Ishikawa (cell line): ENCODE results near the gene GALNT7.

ENCODE experiments used
- CEBPB ChIP-seq: IDR thresholded peaks from 2 replicates; pipeline ENCODE4 v1.6.1; 2012
- CREB1 ChIP-seq: IDR thresholded peaks from 2 replicates; pipeline ENCODE4 v1.6.1; 2012; ENCODE audit warnings: low read depth
- EGR1 ChIP-seq: IDR thresholded peaks from 2 replicates; pipeline ENCODE4 v1.6.1; 2012
- EP300 ChIP-seq: IDR thresholded peaks from 2 replicates; pipeline ENCODE4 v1.6.1; 2012; ENCODE audit warnings: borderline replicate concordance
- FOXM1 ChIP-seq: IDR thresholded peaks from 2 replicates; pipeline ENCODE4 v1.6.1; 2012; ENCODE audit warnings: low read depth, borderline replicate concordance
- NFIC ChIP-seq: IDR thresholded peaks from 2 replicates; pipeline ENCODE4 v1.6.1; 2012
- RAD21 ChIP-seq: IDR thresholded peaks from 2 replicates; pipeline ENCODE4 v1.6.1; 2012; ENCODE audit warnings: low read depth
- TAF1 ChIP-seq: IDR thresholded peaks from 2 replicates; pipeline ENCODE4 v1.6.1; 2012; ENCODE audit warnings: low read depth, mild to moderate bottlenecking
- TCF12 ChIP-seq: IDR thresholded peaks from 2 replicates; pipeline ENCODE4 v1.6.1; 2012; ENCODE audit warnings: low read depth
- TEAD4 ChIP-seq: IDR thresholded peaks from 2 replicates; pipeline ENCODE4 v1.6.1; 2012
- YY1 ChIP-seq: IDR thresholded peaks from 2 replicates; pipeline ENCODE4 v1.6.1; 2012; ENCODE audit warnings: low read depth
- ZBTB7A ChIP-seq: IDR thresholded peaks from 2 replicates; pipeline ENCODE4 v1.6.1; 2012; ENCODE audit warnings: low read depth
- TF ChIP-seq, protein P1 (sequence below): IDR thresholded peaks from 2 replicates; pipeline ENCODE4 v1.6.1; 2012
- TF ChIP-seq, protein P2 (sequence below): IDR thresholded peaks from 2 replicates; pipeline ENCODE4 v1.6.1; 2012; ENCODE audit warnings: low read depth, mild to moderate bottlenecking
- TF ChIP-seq, protein P3 (sequence below): IDR thresholded peaks from 2 replicates; pipeline ENCODE4 v1.6.1; 2012

Gene GALNT7

DNA sequence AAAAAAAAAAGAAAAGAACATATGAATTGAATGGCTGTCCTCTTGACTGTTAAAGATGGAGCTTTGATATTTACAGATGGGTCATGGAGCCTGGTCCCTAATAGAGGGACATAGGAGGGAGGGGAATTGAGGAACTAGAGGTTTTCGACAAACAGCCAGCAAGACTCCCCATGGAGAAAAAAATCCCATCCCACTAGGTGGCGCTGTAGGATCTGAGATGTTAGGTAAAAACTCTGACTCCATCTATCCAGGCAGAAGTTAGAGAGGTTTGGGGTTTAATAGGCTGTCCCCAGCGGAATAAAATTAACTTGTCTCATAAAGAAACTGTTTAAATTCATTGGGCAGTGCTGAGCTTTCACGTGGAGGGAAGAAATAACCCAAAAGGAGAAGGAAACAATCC lies 119.7 kb downstream of the GALNT7 start:
- TF ChIP-seq EP300 (no peak), RAD21 (peak; percentile 46), TAF1 (no peak), ZBTB7A (no peak)

DNA sequence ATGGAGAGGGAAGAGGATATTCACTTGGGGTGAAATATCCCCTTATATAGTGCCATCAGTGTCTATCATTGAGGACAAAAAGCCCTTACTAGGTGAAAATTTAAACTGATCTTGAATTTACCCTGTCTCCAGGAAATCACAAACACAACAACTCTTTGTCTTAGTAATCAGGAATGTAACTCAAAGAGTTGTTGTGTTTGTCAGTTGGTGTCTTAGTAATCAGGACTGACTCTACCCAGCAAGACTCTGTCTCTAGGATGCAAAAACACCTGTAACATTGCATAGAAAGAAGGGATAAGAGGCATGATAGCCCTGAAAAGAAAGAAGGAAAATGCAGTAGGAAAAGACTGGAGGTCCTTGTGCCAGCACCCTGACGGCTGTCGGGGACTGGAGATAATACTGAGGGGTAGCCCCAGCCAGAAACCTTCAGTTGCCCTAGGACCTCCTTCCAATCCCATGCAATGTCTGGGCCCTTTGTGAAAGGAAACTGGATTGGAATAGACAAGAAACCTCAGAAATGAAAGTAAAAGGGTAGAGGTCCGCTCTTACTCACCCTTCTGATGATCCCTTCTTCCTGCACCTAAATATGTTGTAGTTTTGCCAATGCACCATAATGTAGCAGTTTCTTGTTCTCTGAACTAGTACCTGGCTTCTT lies 120.2 kb downstream of the GALNT7 start:
- TF ChIP-seq TCF12 (no peak), CEBPB (no peak), EGR1 (no peak), ZBTB7A (no peak), TEAD4 (no peak), YY1 (no peak), CREB1 (no peak), FOXM1 (no peak), RAD21 (no peak), NFIC (no peak)
- TF ChIP-seq, protein P1, sequence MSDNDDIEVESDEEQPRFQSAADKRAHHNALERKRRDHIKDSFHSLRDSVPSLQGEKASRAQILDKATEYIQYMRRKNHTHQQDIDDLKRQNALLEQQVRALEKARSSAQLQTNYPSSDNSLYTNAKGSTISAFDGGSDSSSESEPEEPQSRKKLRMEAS = no peak
- TF ChIP-seq, protein P2, sequence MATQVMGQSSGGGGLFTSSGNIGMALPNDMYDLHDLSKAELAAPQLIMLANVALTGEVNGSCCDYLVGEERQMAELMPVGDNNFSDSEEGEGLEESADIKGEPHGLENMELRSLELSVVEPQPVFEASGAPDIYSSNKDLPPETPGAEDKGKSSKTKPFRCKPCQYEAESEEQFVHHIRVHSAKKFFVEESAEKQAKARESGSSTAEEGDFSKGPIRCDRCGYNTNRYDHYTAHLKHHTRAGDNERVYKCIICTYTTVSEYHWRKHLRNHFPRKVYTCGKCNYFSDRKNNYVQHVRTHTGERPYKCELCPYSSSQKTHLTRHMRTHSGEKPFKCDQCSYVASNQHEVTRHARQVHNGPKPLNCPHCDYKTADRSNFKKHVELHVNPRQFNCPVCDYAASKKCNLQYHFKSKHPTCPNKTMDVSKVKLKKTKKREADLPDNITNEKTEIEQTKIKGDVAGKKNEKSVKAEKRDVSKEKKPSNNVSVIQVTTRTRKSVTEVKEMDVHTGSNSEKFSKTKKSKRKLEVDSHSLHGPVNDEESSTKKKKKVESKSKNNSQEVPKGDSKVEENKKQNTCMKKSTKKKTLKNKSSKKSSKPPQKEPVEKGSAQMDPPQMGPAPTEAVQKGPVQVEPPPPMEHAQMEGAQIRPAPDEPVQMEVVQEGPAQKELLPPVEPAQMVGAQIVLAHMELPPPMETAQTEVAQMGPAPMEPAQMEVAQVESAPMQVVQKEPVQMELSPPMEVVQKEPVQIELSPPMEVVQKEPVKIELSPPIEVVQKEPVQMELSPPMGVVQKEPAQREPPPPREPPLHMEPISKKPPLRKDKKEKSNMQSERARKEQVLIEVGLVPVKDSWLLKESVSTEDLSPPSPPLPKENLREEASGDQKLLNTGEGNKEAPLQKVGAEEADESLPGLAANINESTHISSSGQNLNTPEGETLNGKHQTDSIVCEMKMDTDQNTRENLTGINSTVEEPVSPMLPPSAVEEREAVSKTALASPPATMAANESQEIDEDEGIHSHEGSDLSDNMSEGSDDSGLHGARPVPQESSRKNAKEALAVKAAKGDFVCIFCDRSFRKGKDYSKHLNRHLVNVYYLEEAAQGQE = no peak
- TF ChIP-seq, protein P3, sequence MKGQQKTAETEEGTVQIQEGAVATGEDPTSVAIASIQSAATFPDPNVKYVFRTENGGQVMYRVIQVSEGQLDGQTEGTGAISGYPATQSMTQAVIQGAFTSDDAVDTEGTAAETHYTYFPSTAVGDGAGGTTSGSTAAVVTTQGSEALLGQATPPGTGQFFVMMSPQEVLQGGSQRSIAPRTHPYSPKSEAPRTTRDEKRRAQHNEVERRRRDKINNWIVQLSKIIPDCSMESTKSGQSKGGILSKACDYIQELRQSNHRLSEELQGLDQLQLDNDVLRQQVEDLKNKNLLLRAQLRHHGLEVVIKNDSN = no peak

DNA sequence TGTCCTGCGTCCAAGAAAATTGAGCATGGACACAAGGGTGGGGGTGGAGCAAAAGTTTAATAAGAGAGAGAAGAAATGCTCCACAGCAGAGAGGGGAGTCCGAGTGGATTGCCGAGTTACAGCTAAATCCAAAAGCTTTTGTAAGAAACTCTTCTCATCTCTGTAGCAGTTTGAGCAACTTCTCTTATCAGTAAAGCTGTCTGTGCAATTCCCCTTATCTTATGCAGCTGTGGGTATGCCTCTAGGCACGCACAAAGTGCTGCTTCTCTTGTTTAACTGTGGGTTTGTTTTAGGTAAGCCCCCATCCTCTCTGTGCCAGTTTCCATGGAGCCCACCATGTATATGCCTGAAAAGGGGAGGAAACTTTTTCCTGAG lies 120.7 kb downstream of the GALNT7 start:
- no peak for TF ChIP-seq TEAD4
- no peak for TF ChIP-seq TCF12
- TF ChIP-seq CEBPB = no peak
- TF ChIP-seq, protein P2 = no peak
- no peak for TF ChIP-seq CREB1
- no peak for TF ChIP-seq TAF1
- TF ChIP-seq, protein P1 = no peak
- TF ChIP-seq FOXM1 = no peak
- TF ChIP-seq EP300 = no peak
- TF ChIP-seq RAD21 = no peak

DNA sequence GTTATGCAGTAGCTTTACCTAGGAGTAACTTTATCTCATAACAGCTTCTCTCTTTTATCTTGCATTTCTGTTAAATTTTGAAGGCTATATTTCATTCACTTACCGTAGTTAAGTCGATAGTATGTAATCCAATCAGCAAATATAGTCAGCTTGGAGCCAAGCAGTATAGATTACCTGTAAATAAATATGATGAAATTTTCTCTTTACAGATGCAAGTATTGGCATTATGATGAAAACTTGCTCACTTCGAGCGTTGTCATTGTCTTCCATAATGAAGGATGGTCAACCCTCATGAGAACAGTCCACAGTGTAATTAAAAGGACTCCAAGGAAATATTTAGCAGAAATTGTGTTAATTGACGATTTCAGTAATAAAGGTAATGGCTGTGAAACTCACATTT lies 123.3 kb downstream of the GALNT7 start:
- TF ChIP-seq ZBTB7A = no peak
- TF ChIP-seq, protein P2 = no peak
- TF ChIP-seq RAD21 = no peak
- no peak for TF ChIP-seq FOXM1
- no peak for TF ChIP-seq TCF12
- TF ChIP-seq, protein P1 = no peak
- TF ChIP-seq, protein P3 = no peak
- TF ChIP-seq TEAD4 = no peak
- no peak for TF ChIP-seq YY1
- no peak for TF ChIP-seq CEBPB
- TF ChIP-seq NFIC = no peak

DNA sequence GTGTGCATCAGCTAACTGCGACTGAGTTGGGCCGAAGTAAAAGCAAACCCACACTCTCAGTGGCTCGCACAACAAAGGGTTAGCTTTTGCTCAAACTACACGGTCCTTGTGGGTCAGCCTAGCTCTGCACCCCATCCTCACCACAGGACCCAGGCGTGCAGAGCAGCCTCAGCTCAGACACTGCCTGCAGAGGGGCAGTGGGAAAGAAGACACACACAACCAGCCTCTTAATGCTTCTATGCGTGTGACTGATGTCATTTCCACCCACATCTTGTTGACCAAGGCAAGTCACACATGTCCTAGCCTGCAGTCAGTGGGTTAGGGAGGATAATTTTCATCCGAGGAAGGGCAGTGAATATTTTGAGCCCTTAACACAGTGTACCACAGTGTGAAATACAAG lies 125.1 kb downstream of the GALNT7 start:
- TF ChIP-seq TEAD4 (no peak), EP300 (no peak), ZBTB7A (no peak), CREB1 (no peak), TCF12 (no peak), FOXM1 (no peak), CEBPB (no peak), EGR1 (no peak), RAD21 (no peak), TAF1 (no peak), NFIC (no peak), YY1 (no peak)
- TF ChIP-seq, protein P2 = no peak
- TF ChIP-seq, protein P1 = no peak
- TF ChIP-seq, protein P3 = no peak
